Measurements from ENCODE around the gene ATOX1.

DNA sequence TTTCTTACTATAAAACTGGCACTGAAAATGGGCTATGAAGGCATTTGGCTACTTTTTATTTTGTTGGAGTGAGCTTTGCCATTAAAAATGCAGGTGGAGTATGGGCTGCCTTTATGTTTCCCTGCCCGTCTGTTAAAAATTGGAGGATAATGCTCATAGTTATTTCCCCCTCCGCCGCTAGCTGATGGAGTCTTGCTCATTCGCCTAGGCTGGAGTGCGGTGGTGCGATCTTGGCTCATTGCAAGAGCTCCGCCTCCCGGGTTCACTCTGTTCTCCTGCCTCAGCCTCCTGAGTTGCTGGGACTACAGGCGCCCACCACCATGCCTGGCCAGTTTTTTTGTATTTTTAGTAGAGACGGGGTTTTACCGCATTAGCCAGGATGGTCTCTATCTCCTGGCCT, 21.9 kb upstream of the ATOX1 start:
- TF ChIP-seq CTCF (IDR thresholded peaks at IDR 0.05; ENCODE audit: low read depth, low read length, poor library complexity, severe bottlenecking): no peak
- TF ChIP-seq EZH2phosphoT487 (IDR thresholded peaks at IDR 0.05; ENCODE audit: borderline replicate concordance, low read length): no peak

Data from DOHH2 (cell line).